Esophagus muscularis mucosa (tissue), 4 donors: Measurements from ENCODE around the gene PGAP3. TPM values are rescaled to one million over a fixed set of nuclear protein-coding genes. Genes with fewer than 3 reads are reported as not detected.
A peak's percentile ranks its signal among the peaks of the same experiment; 100 is the strongest.

Experiments used
- DNase-seq: peaks from one replicate; pipeline ENCODE4 v3.0.0-alpha.2; 2017; ENCODE audit errors: extremely low spot score
- H3K27ac ChIP-seq, 4 donors: fragments of 200-600 bp; sonication (generic); replicated peaks in 1 of 4; 1 replicate in 3 of 4; 2 replicates in 1 of 4; pipeline ENCODE4 v1.5.1; 2016 to 2019; ENCODE audit warnings: mild to moderate bottlenecking in 1 of 4
- H3K27me3 ChIP-seq, 4 donors: fragments of 200-600 bp; sonication (generic); one replicate each; pipeline versions ENCODE4 v1.5.1 to v1.6.0; 2016 to 2019
- H3K36me3 ChIP-seq, 4 donors: fragments of 200-600 bp; sonication (generic); one replicate each; pipeline ENCODE4 v1.5.1; 2016 to 2019
- H3K4me1 ChIP-seq, 4 donors: fragments of 200-600 bp; sonication (generic); one replicate each; pipeline ENCODE4 v1.5.1; 2016 to 2019
- H3K4me3 ChIP-seq, 4 donors: fragments of 200-600 bp; sonication (generic); 1 replicate in 2 of 4; 2 replicates in 2 of 4; pipeline ENCODE4 v1.5.1; 2016 to 2019; ENCODE audit warnings: mild to moderate bottlenecking in 4 of 4, moderate library complexity in 1 of 4
- H3K9me3 ChIP-seq, 4 donors: fragments of 200-600 bp; sonication (generic); 1 replicate in 3 of 4; 2 replicates in 1 of 4; pipeline ENCODE4 v1.5.1; 2016 to 2019
- CTCF ChIP-seq, 3 experiments: fragments of 200-600 bp in 2 of 3; fragments of 450-650 bp in 1 of 3; sonication (generic) in 2 of 3; IDR thresholded peaks; one replicate each; pipeline ENCODE4 v1.5.1; 2017 to 2019; ENCODE audit warnings: antibody characterized with exemption in 3 of 3, mild to moderate bottlenecking in 2 of 3, moderate library complexity in 1 of 3
- EP300 ChIP-seq: sonication (generic); formaldehyde crosslinking; IDR thresholded peaks from one replicate; pipeline ENCODE4 v1.6.1; 2017; ENCODE audit warnings: antibody characterized with exemption
- POLR2A ChIP-seq: fragments of 450-650 bp; IDR thresholded peaks from one replicate; pipeline ENCODE4 v1.6.1; 2017; ENCODE audit warnings: antibody characterized with exemption, moderate library complexity, mild to moderate bottlenecking, low read depth
- POLR2AphosphoS5 ChIP-seq, 2 donors: sonication (generic); formaldehyde crosslinking; IDR thresholded peaks; one replicate each; pipeline ENCODE4 v1.6.1; 2017; ENCODE audit warnings: antibody characterized with exemption in 2 of 2
- WGBS: methylation state at CpG from one replicate; pipeline ENCODE4 v1.1.5; 2018; 5-methylcytosine and 5-hydroxymethylcytosine counted together
- intact Hi-C: fragments of 100-400 bp; cut with DNase I; formaldehyde crosslinking; loops from one replicate; pipeline ENCODE4 v1.15.1; 2023
- total RNA-seq, 4 donors: library from RNA; depleted of rRNA; stranded (reverse); fragments of >200 nt; gene quantifications; one replicate each; pipeline versions ENCODE4 v1.1.0 to v1.2.1, GENCODE V29; 2016

PGAP3 gene
- total RNA-seq, 4 donors from 2014 or later, result 6.2 to 9.4 (median 8.5) TPM

DNA sequence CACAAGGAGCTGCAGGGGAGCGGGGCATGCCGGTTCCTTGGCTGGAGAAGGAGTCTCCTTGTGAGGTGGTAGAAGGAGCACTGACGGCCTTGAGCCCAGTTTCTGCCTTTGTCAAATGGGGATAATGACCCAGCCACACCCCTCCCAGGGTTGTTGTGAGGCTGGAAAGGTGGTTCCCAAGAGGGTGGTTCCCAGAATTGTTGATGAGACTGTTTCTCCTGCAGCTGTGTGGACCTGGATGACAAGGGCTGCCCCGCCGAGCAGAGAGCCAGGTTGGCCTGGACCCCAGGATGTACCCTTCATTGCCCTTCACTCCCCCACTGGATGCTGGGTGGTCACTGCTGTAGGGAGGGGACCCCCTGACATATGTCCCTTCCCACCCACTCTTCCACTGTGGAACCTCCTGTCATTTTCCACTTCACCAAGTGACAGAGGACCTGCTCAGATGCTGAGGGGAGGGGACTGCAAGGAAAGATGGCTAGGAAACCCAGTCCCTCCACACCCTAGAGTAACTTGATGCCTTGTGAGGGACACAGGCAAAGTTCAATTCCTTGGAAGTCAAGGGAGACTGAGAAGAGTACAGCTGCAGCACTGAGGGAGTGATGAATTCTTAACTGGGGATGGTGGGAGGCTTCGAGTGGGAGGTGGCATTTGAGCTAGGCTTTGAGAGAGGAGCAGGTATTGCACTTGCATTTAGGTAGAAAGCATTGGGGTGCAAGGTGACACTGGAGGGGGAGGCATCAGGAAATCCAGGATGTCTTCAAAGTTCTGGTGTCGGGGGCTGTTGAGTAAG, 31.9 kb upstream of the PGAP3 start:
- intact Hi-C loops, result no loop called here
- Histone ChIP-seq H3K4me3 (no peak overlapping the region), H3K4me1 (peaks cover 0 to 5% (median 0%) of the 10 kb centered on the region in 4 donors), H3K27ac (no peak overlapping the region), H3K27me3 (no peaks in the 10 kb centered on the region), H3K9me3 (no peaks in the 10 kb centered on the region), H3K36me3 (peaks cover 12 to 91% (median 79%) of the 10 kb centered on the region in 4 donors)
- DNase-seq, result no peak
- 88% methylated on average over 7 of the region's 7 CpGs for WGBS
- TF ChIP-seq EP300 (no peak), CTCF (IDR thresholded peaks at IDR 0.05) (no peak), POLR2AphosphoS5 (IDR thresholded peaks at IDR 0.05) (no peak)

DNA sequence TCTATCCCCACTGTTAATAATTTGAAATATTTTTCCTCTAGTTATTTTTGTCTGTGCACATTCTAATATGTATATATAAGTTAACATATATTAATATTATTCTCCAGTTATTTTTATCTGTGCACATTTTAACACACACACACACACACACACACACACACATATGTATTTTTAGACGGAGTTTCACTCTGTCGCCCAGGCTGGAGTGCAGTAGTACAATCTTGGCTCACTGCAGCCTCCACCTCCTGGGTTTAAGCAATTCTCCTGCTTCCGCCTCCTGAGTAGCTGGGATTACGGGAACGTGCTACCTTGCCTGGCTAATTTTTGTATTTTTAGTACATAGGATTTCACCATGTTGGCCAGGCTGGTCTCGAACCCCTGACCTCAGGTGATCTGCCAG, 29.8 kb upstream of the PGAP3 start:
- no peak for DNase-seq
- H3K27ac ChIP-seq, result no peak overlapping the region
- no peaks in the 10 kb centered on the region for H3K9me3 ChIP-seq
- no peaks in the 10 kb centered on the region for H3K27me3 ChIP-seq
- no peak overlapping the region for H3K4me3 ChIP-seq
- TF ChIP-seq EP300 (no peak), POLR2AphosphoS5 (IDR thresholded peaks at IDR 0.05) (no peak), POLR2A (no peak), CTCF (IDR thresholded peaks at IDR 0.05) (no peak)
- H3K4me1 ChIP-seq, result peaks cover 0 to 5% (median 0%) of the 10 kb centered on the region in 4 donors
- intact Hi-C loops, result no loop called here
- H3K36me3 ChIP-seq, result peaks cover 12 to 92% (median 77%) of the 10 kb centered on the region in 4 donors
- WGBS, result 70% methylated on average over 6 of the region's 6 CpGs

DNA sequence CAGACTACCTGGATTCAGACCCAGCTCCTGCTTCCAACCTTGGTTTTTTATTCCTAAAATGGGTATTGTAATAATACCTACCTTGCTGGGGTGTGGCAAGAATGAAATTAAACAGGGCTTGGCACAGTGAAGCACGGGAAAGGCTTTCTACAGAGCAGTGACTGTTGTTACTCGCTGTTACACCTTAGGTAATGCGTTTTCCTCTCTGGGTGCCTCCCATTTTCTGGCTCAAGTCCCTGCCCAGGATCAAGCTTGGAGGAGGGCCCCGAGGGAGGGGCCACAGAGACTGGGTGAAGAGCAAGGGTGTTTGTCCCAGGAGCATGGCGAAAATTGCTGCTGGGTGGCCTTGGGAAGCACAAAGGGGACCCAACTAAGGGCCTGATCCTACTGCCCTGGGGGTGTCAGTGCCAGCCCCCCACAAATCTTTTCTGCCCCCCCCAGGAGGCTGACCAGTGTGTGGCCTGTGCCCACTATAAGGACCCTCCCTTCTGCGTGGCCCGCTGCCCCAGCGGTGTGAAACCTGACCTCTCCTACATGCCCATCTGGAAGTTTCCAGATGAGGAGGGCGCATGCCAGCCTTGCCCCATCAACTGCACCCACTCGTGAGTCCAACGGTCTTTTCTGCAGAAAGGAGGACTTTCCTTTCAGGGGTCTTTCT, 29.2 kb upstream of the PGAP3 start:
- H3K9me3 ChIP-seq, result no peaks in the 10 kb centered on the region
- H3K27ac ChIP-seq, result peak overlapping the region in 1 of 4 donors; percentile 5
- 86% methylated on average over 9 of the region's 11 CpGs for WGBS
- DNase-seq, result no peak
- H3K27me3 ChIP-seq, result no peaks in the 10 kb centered on the region
- intact Hi-C loops, result no loop called here
- TF ChIP-seq POLR2A, result no peak
- TF ChIP-seq EP300, result no peak
- TF ChIP-seq CTCF (IDR thresholded peaks at IDR 0.05), result no peak
- no peak for TF ChIP-seq POLR2AphosphoS5 (IDR thresholded peaks at IDR 0.05)
- H3K36me3 ChIP-seq, result peaks cover 14 to 92% (median 81%) of the 10 kb centered on the region in 4 donors
- H3K4me3 ChIP-seq, result no peak overlapping the region
- H3K4me1 ChIP-seq, result peaks cover 0 to 5% (median 0%) of the 10 kb centered on the region in 4 donors

GRCh38 chr17:39716073-39716818, 28.4 kb upstream of the PGAP3 start:
- intact Hi-C loops, result no loop called here
- peaks cover 17 to 94% (median 87%) of the 10 kb centered on the region in 4 donors for H3K36me3 ChIP-seq
- TF ChIP-seq CTCF (IDR thresholded peaks at IDR 0.05), result no peak
- no peak for TF ChIP-seq POLR2A
- TF ChIP-seq POLR2AphosphoS5 (IDR thresholded peaks at IDR 0.05), result no peak
- TF ChIP-seq EP300, result no peak

More at GRCh38 chr17:39716073-39716818, 28.4 kb upstream of the PGAP3 start:
- Histone ChIP-seq H3K27ac (peak overlapping the region in 1 of 4 donors; percentile 5), H3K4me1 (peaks cover 0 to 5% (median 0%) of the 10 kb centered on the region in 4 donors), H3K4me3 (no peak overlapping the region), H3K9me3 (no peaks in the 10 kb centered on the region), H3K27me3 (no peaks in the 10 kb centered on the region)
- DNase-seq, result no peak
- 91% methylated on average over 14 of the region's 15 CpGs for whole genome bisulfite sequencing
